Testis (tissue), 2 donors: ENCODE data around the gene NUP62.
A peak's percentile ranks its signal among the peaks of the same experiment; 100 is the strongest.

Source experiments
- CTCF ChIP-seq, 3 experiments: fragments of 450-650 bp in 2 of 3; fragments of 200-600 bp in 1 of 3; sonication (generic) in 1 of 3; IDR thresholded peaks; one replicate each; pipeline ENCODE4 v1.5.1; 2016 to 2019; ENCODE audit warnings: antibody characterized with exemption in 3 of 3, mild to moderate bottlenecking in 2 of 3, moderate library complexity in 1 of 3
- POLR2A ChIP-seq: fragments of 450-650 bp; IDR thresholded peaks from one replicate; pipeline ENCODE4 v1.6.1; 2017; ENCODE audit warnings: antibody characterized with exemption, mild to moderate bottlenecking, moderate library complexity

- TF ChIP-seq CTCF (IDR thresholded peaks at IDR 0.05) (peak in 1 of 3 experiments; percentile 1), POLR2A (no peak)
Observed at GRCh38 chr19:49866933-49867782, 62.1 kb downstream of the NUP62 start, which contains the start of gene PNKP.
